GM19351 (cell line): ENCODE results near the gene ZSCAN5C.
"Not testable (repeated sequence)": the region's sequence is repeated elsewhere in the genome, so short reads cannot be mapped to it uniquely, and the experiment has no call there.

Experiments used
- ATAC-seq: cut with Tn5 transposase; IDR thresholded peaks from one replicate; pipeline ENCODE4 v1.9.1; 2021; ENCODE audit warnings: mild to moderate bottlenecking, moderate library complexity; ENCODE audit not compliant: unreplicated experiment

ZSCAN5C gene

DNA sequence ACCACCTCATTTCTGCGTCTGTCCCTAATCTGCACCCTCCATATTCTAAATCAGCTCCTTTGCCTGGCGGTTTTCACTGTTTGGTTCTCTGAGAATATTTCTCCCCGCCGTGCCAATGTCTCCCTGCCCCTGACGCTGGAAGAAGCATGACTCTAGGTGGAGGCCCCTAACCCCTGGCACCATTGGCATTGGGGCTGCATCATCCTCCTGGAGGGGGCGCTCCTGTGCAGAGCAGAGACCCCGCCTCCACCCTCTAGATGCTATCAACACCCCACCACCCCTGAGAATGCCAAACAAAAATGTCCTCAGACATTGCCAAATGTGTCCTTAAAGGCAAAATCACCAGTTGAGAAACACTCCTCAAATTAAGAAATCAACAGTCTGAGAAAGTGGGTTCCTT, 11.0 kb upstream of the ZSCAN5C start:
- ATAC-seq = no peak

DNA sequence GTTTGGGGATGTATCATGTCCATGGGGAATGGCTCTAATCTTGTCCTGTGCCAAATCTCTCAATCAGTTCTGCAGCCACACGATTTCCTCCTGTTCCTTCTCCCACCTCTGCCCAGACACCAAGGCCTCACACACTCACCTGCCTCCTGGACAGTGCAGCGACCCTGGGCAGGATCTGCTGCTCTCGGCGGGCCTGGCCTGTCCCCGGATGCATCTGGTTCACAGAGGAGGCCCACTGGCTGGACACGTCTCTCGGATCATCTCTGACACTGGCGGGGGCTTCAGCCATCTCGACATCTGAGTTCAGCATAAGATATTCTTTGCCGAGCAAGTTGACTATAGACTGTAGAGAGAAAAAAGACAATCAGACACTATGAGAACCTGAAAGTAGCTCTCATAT, 10.4 kb upstream of the ZSCAN5C start:
- ATAC-seq = no peak

DNA sequence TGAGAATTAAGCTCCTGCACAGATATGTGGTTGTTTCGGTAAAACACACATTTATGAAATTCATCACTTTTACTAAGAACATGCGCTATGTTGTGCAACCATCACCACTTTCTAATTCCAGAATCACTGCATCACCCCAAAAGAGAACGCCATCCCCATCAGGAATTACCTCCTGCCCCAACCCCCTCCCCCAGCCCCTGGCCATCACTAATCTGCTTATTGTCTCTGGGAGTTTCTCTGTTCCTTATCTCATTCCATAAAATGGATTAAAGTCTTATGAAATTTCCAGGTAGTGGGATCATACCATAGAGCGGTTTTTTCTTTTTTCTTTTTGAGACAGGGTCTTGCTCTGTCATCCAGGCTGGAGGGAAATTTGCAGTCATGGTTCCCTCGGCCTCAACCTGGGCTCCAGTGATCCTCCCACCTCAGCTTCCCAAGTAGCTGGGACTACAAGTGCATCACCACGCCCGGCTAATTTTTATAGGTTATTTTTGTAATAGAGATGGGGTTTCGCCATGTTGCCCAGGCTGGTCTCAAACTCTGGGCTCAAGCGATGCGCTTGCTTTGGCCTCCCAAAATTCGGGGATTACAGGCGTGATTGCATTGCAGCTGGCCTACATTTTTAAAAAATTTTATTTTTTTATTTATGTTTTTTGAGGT, 8.0 kb upstream of the ZSCAN5C start:
- ATAC-seq = no peak

DNA sequence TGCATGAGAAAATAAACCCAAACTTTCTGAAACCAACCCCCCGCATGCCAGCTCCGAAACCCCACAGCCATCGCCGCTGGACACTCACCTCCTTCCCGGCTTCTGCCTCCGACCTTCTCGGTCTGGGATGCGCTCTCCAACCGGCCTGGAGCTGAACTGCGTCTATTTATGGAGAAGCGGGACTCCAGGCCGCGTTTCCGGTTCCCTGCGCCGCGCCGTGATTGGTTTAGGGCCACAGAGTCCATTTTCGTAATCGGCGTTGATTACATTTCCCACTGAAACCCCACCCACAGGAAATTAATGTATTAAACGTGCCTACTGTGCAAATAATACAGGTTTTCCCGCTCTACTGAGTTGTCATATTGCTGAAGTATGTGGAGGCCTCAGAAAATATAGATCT, 4.4 kb upstream of the ZSCAN5C start, which contains the start of gene ZSCAN5B:
ZSCAN5B (minus strand) TSS at position 138 of the 400 bp plus-strand sequence. CDS start 4,731 bp downstream, outside the sequence.
- ATAC-seq = not testable (repeated sequence)

DNA sequence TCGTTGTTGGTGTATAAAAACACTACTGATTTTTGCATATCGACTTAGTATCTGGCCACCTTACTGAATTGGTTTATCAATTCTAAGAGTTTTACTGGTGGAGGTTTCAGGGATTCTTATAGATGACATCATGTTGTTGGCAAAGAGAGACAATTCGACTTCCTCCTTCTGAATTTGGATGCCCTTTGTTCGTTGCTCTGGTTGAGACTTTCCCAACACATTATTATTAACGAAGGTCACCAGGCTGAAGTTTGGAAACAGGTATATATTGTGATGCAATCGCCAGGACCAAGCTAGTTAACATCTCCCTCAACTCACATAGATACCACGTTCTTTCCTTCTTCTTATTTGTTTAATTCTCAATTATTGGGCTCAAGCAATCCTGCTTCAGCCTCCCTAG, 2.4 kb upstream of the ZSCAN5C start:
- no peak for ATAC-seq

DNA sequence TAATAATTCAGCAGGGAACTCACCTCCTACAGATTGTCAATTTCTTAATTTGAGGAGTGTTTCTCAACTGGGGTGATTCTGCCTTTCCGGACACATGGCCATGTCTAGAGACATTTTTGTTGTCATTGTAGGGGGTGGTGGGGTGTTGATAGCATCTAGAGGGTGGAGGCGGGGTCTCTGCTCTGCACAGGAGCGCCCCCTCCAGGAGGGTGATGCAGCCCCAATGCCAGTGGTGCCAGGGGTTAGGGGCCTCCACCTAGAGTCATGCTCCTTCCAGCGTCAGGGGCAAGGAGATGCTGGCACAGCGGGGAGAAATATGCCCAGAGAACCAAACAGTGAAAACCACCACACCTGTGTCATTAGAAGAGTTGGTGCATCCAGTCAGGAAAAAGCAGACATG, 5.5 kb downstream of the ZSCAN5C start:
- not testable (repeated sequence) for ATAC-seq

DNA sequence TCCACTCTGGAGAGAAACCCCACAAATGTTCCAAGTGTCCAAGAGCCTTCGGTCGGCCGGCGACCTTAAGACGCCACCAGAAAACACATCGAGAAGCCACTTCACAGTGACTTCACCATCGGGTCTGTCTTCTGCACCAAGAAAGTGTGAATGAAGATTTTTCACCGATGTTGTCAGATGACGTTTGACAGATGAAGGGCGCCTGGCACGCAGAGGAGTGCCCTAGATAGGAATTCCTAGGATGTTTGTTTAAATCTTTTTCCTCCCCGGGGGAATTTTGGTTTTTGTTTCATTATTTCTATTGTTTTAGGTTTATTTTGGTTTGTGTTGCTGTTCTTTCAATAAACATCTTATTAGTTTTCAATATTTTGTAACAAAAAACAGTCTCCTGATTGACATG, 7.0 kb downstream of the ZSCAN5C start:
- ATAC-seq = no peak

DNA sequence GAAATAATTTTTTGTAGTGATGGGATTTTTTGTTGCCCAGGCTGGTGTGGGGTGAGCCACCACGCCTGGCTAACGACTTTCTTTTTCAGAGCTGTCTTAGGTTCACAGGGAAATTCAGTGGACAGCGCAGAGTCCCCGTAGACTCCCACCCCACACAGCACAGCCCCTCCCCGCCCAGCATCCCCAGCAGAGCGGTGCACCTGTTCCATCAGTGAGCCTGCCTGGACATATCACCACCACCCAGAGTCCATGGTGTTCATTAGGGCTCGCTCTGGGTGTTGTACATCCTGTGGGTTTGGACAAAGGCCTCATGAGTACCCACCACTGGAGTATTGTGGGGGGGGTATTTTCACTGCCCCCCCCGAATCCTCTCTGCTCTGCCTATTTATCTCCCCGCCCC, 8.0 kb downstream of the ZSCAN5C start:
- ATAC-seq = not testable (repeated sequence)

DNA sequence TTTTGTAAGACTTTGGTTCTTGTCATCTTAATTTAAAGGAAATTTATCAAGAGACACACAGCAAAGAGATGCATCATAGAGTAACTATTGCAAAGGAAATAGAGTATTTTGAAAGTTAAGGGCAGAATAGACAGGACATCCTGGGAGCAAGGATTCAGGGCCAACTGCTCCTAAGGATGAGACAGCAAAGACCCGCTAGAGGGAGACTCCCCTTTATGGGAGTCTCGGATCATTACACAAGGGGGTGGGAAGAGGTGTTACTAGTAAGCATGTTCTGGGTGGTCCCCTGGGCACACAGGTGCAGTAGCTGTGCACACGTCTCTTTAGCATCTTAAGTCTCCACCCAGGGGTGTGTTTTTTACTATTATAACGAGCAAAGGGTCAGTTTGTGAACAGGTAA, 9.6 kb downstream of the ZSCAN5C start:
- ATAC-seq = no peak

DNA sequence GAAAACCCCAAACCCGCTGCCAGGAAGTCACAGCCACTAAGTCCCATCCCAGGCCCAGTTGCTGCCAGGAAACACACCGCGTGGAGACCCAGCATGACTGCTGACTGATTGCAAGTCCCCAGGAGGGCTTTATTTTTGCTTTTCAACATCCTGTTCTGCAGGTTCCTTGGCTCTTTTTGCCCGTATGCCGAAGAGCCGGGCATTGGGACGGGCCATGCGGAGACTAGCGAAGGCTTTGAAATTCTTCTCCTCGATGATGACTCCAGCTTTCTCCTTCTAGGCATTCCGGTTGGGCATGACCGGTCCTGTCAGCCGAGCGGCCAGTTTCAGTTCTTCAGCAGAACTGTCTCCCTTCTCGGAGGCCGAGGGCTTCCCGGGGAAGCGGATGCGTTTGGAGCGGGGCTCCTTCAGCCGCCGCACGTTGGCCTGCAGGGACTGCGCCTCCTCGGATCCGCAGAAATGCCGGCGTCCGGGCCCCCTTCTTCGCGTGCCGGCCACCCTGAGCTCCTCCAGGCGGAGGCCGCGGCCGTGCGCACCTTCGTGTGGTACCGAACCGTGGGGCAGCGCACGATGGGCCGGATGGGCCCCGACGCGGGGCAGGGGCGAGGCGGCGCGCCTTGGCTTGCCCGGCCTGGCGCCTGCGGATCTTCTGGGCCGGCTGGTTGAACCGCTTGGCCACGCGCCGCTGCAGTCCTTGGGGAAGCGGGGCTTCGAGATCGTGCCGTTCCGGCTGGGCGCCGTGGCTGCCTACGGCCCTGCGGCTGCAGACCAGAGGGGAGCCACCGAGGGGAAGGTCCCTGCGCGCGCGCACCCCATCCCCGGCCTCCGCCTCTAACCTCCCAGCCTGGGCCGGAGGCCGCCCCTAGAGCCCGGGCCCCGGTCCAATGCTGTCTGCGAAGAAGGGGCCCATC, 15.2 kb downstream of the ZSCAN5C start:
- no peak for ATAC-seq

DNA sequence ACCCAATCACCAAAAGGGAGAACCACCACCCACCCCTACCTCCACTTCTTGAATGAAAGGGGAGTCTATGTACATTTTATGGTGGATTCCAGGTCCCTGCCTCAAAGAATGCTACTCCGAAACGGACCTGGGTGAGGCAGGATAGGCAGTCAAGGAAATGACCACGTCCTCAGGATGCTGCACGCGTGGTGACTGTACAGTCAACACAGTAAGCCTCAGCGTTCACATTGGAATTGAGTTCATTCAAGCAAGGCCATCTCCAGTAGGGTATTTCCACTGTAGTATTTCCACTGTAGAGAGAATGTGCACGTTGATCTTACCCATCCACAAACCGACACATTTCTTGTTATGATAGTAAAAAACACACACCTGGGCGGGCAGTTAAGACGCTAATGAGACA, 16.9 kb downstream of the ZSCAN5C start:
- no peak for ATAC-seq

DNA sequence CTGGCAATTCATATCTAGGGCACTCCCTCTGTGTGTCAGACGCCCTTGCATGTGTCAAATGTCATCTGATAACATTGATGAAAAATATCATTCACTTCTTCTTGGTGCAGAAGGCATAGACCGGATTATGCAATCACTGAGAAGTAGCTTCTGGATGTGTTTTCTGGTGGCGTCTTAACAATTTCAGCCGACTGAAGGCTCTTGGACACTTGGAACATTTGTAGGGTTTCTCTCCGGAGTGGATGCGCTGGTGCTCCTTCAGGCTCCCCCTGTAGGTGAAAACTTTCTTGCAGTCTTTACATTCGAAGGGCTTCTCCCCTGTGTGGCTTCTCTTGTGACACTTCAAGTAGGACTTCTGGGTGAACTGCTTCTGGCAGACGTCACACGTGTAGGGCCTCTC, 19.4 kb downstream of the ZSCAN5C start:
- not testable (repeated sequence) for ATAC-seq

DNA sequence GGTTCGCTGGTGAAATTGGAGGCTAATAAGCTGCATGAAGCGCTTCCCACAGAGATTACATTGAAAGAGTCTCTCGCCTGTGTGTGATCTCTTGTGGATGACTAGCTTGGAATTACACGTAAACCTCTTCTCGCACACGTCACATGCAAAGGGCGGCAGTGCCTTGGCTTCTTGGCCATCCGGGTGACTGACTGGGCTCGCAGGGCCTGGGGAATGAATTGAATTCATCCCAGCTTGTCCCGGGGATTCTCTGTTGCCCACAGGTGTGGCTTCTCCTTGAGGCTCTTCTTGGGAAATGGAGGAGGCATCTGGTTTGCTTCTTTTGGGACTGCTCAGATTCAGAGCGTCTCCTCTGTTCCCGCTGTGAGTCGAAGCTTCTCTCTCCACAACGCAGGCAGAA, 19.8 kb downstream of the ZSCAN5C start:
- ATAC-seq = no peak

DNA sequence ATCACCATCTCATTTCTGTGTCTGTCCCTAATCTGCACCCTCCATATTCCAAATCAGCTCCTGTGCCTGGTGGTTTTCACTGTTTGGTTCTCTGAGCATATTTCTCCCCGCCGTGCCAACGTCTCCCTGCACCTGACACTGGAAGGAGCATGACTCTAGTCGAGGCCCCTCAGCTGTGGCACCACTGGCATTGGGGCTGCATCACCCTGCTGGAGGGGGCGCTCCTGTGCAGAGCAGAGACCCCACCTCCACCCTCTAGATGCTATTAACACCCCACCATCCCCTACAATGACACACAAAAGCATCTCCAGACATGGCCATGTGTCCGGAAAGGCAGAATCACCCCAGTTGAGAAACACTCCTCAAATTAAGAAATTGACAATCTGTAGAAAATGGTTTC, 20.8 kb downstream of the ZSCAN5C start:
- ATAC-seq = no peak

DNA sequence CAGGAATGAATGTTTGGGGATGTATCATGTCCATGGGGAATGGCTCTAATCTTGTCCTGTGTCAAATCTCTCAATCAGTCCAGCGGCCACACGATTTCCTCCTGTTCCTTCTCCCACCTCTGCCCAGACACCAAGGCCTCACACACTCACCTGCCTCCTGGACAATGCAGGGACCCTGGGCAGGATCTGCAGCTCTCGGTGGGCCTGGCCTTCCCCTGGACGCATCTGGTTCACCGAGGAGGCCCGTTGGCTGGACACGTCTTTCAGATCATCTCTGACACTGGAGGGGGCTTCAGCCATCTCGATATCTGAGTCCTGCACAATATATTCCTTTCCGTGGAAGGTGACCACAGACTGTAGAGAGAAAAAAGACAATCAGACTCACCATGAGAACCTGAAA, 21.4 kb downstream of the ZSCAN5C start:
- no peak for ATAC-seq

DNA sequence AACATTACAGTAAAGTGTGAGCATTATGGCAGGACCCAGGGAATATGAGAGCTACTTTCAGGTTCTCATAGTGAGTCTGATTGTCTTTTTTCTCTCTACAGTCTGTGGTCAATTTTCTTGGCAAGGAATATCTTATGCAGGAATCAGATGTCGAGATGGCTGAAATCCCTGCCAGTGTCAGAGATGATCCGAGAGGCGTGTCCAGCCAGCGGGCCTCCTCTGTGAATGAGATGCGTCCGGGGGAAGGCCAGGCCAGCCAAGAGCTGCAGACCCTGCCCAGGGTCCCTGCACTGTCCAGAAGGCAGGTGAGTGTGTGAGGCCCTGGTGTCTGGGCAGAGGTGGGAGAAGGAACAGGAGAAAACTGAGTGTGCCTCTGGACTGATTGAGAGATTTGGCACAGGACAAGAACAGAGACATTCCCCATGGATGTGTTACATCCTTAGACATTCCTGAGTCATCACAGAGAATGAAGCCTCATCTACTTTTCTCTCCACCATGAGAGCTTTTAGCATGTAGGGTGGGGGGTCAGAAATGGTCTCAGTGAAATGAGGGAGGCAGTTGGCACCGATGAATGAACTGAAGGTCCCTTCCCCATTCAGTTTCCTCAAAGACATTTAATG, 43.2 kb downstream of the ZSCAN5C start:
- no peak for ATAC-seq

DNA sequence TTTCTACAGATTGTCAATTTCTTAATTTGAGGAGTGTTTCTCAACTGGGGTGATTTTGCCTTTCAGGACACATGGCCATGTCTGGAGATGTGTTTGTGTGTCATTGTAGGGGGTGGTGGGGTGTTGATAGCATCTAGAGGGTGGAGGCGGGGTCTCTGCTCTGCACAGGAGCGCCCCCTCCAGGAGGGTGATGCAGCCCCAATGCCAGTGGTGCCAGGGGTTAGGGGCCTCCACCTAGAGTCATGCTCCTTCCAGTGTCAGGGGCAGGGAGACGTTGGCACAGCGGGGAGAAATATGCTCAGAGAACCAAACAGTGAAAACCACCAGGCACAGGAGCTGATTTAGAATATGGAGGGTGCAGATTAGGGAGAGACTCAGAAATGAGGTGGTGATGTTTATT, 43.7 kb downstream of the ZSCAN5C start:
- not testable (repeated sequence) for ATAC-seq

DNA sequence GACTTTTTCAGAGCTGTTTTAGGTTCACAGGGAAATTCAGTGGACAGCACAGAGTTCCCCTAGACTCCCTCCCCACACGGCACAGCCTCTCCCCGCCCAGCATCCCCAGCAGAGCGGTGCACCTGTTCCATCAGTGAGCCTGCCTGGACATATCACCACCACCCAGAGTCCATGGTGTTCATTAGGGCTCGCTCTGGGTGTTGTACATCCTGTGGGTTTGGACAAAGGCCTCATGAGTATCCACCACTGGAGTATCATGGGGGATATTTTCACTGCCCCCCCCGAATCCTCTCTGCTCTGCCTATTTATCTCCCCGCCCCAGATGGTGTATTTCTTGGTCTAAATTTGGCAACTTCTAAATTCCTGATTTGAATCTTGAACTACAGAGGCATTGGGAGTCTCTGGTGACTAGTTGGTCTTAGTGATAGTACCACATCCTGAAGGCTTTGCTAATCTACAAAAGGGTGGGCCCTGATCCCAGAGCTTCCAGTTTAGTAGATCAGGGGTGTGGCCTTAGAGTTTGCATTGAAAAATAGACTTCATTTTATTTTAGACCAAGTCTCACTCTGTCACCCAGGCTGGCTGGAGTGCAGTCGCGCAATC, 46.8 kb downstream of the ZSCAN5C start:
- ATAC-seq = not testable (repeated sequence)

DNA sequence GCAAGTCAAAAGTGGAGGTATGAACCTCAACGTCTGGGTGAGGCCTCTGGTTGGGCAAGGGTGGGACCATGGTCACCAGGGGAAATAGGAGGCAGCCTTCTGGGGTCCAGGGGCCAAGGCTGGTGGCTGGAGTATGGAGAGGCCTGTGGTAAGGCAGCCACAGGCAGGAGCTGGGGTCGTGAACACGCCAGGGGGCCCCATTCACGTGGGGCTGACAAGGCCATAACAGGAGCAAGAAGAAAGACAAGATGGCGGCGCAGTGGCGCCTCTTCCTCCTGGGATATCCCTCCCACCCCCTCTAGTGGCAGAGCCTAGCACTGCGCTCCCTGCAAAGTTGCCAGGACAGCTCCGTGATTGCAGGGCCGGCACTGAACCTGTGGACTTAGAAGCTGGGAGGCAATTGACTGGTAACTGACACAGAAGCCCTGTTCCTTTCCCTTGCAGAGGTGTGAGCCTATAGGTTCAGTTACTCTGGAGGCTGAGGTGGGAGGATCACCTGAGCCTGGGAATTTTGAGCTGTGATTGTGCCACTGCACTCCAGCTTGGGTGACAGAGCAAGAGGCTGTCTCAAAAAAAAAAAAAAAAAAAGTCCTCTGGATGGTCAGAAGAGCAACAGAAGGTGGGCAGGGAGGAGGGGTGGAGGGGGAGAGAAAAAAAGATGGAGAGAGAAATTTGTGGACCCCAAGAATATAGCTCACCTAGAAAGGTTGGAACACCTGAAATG, 50.8 kb downstream of the ZSCAN5C start:
- no peak for ATAC-seq

DNA sequence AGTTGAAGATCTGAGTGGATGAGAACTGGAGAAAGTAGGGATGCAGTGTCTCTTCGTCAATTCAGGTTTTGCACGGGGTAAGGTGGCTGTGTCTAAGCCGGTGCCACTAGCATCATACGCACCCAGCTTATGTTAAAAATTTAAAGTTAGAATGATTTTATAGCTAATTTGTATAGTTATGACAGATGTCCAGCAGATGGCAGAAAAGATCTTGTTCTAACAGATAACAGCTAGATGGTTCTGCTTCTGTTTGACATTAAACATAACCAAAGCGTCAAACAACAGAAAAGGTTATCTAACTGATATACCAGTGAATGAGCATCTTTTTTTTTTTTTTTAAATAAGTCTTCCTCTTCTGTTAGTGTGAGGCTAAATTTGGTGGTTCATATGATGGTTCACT, 51.7 kb downstream of the ZSCAN5C start:
- ATAC-seq = no peak

DNA sequence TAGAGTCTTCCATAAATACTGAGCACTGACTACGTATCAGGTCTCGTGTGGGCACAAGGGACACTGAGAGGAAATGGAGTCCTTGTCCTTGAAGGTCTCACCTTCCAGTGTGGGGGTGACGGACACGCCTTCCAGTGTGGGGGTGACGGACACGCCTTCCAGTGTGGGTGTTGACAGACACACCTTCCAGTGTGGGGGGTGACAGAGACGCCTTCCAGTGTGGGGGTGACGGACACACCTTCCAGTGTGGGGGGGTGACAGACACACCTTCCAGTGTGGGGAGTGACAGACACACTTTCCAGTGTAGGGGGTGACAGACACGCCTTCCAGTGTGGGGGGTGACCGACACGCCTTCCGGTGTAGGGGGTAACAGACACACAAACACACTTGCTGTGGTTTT, 56.2 kb downstream of the ZSCAN5C start:
- no peak for ATAC-seq
